ENCODE data around the gene MAPK8.
A peak's percentile ranks its signal among the peaks of the same experiment; 100 is the strongest.
"Not testable (repeated sequence)": the region's sequence is repeated elsewhere in the genome, so short reads cannot be mapped to it uniquely, and the experiment has no call there.

MAPK8 gene

GRCh38 chr10:48306265-48306869, at the start of gene MAPK8:
TSS of gene MAPK8 (plus strand) at chr10:48306677. CDS start at chr10:48401661, 94,984 bp downstream.
- DNase-seq (ENCODE audit: low spot score), result peak; percentile 92

GRCh38 chr10:48257407-48257961, 49.0 kb upstream of the MAPK8 start:
- DNase-seq (ENCODE audit: low spot score), result no peak

- no peak for DNase-seq (ENCODE audit: low spot score)
Measured at GRCh38 chr10:48258105-48258504, 48.4 kb upstream of the MAPK8 start.

GRCh38 chr10:48266528-48266927, 39.9 kb upstream of the MAPK8 start:
- DNase-seq (ENCODE audit: low spot score), result no peak

GRCh38 chr10:48271047-48271730, 35.3 kb upstream of the MAPK8 start:
- DNase-seq (ENCODE audit: low spot score), result no peak

GRCh38 chr10:48272682-48273081, 33.8 kb upstream of the MAPK8 start:
- no peak for DNase-seq (ENCODE audit: low spot score)

- no peak for DNase-seq (ENCODE audit: low spot score)
Measured at GRCh38 chr10:48273741-48274140, 32.7 kb upstream of the MAPK8 start.

GRCh38 chr10:48274636-48275035, 31.8 kb upstream of the MAPK8 start, which contains the start of gene FRMPD2:
TSS of gene FRMPD2 (minus strand) at chr10:48274696. CDS start at chr10:48274567, 129 bp downstream.
- DNase-seq (ENCODE audit: low spot score), result no peak

- no peak for DNase-seq (ENCODE audit: low spot score)
Measured at GRCh38 chr10:48277093-48277492, 29.4 kb upstream of the MAPK8 start.

GRCh38 chr10:48279081-48279751, 27.3 kb upstream of the MAPK8 start:
- DNase-seq (ENCODE audit: low spot score), result no peak

GRCh38 chr10:48281697-48282096, 24.8 kb upstream of the MAPK8 start:
- not testable (repeated sequence) for DNase-seq (ENCODE audit: low spot score)

GRCh38 chr10:48282829-48283228, 23.6 kb upstream of the MAPK8 start:
- no peak for DNase-seq (ENCODE audit: low spot score)

GRCh38 chr10:48284002-48284546, 22.4 kb upstream of the MAPK8 start:
- DNase-seq (ENCODE audit: low spot score), result no peak

GRCh38 chr10:48284811-48285210, 21.7 kb upstream of the MAPK8 start:
- DNase-seq (ENCODE audit: low spot score), result no peak

- DNase-seq (ENCODE audit: low spot score), result no peak
Measured at GRCh38 chr10:48285710-48286109, 20.8 kb upstream of the MAPK8 start.

GRCh38 chr10:48286356-48286755, 20.1 kb upstream of the MAPK8 start:
- no peak for DNase-seq (ENCODE audit: low spot score)

GRCh38 chr10:48287417-48288391, 18.8 kb upstream of the MAPK8 start:
- DNase-seq (ENCODE audit: low spot score), result no peak

- no peak for DNase-seq (ENCODE audit: low spot score)
Measured at GRCh38 chr10:48288661-48289060, 17.8 kb upstream of the MAPK8 start.

GRCh38 chr10:48289501-48290238, 16.8 kb upstream of the MAPK8 start:
- DNase-seq (ENCODE audit: low spot score), result peak; percentile 71

GRCh38 chr10:48290286-48290685, 16.2 kb upstream of the MAPK8 start:
- DNase-seq (ENCODE audit: low spot score), result no peak

GRCh38 chr10:48291190-48291589, 15.3 kb upstream of the MAPK8 start:
- DNase-seq (ENCODE audit: low spot score), result no peak

All from left forelimb (tissue), 1 donor.